Measurements from ENCODE around the gene IP6K3. TPM values are rescaled to one million over a fixed set of nuclear protein-coding genes. Genes with fewer than 3 reads are reported as not detected.
A peak's percentile ranks its signal among the peaks of the same experiment; 100 is the strongest.

The IP6K3 gene
- total RNA-seq, 1 donor from 2014 or later: 3.0 TPM

- no peak for DNase-seq (ENCODE audit: extremely low spot score, unreplicated experiment)
- no peaks in the 10 kb centered on the region for H3K9me3 Mint-ChIP-seq (ENCODE audit: unreplicated experiment)
- no peak for TF ChIP-seq CTCF (IDR thresholded peaks at IDR 0.05)
- peaks cover 14% of the 10 kb centered on the region for H3K36me3 Mint-ChIP-seq (ENCODE audit: unreplicated experiment)
- H3K4me3 Mint-ChIP-seq (ENCODE audit: unreplicated experiment): no peak overlapping the region
- H3K4me1 Mint-ChIP-seq (ENCODE audit: unreplicated experiment): peaks cover 21% of the 10 kb centered on the region
- H3K27ac Mint-ChIP-seq (ENCODE audit: unreplicated experiment): no peak overlapping the region
- H3K27me3 Mint-ChIP-seq (ENCODE audit: unreplicated experiment): no peaks in the 10 kb centered on the region
These were observed 41.3 kb downstream of the IP6K3 start for GRCh38 chr6:33705268-33705885.

- Mint-ChIP-seq H3K27me3 (ENCODE audit: unreplicated experiment) (no peaks in the 10 kb centered on the region), H3K9me3 (ENCODE audit: unreplicated experiment) (no peaks in the 10 kb centered on the region), H3K4me1 (ENCODE audit: unreplicated experiment) (peaks cover 14% of the 10 kb centered on the region), H3K27ac (ENCODE audit: unreplicated experiment) (no peak overlapping the region), H3K4me3 (ENCODE audit: unreplicated experiment) (no peak overlapping the region), H3K36me3 (ENCODE audit: unreplicated experiment) (peaks cover 13% of the 10 kb centered on the region)
- TF ChIP-seq CTCF (IDR thresholded peaks at IDR 0.05): no peak
- no peak for DNase-seq (ENCODE audit: extremely low spot score, unreplicated experiment)
These were observed 42.3 kb downstream of the IP6K3 start for GRCh38 chr6:33704215-33705066.

- H3K27me3 Mint-ChIP-seq (ENCODE audit: unreplicated experiment): no peaks in the 10 kb centered on the region
- TF ChIP-seq CTCF (IDR thresholded peaks at IDR 0.05): peak; percentile 68
- no peak overlapping the region for H3K4me3 Mint-ChIP-seq (ENCODE audit: unreplicated experiment)
- H3K27ac Mint-ChIP-seq (ENCODE audit: unreplicated experiment): no peak overlapping the region
- peaks cover 7% of the 10 kb centered on the region for H3K36me3 Mint-ChIP-seq (ENCODE audit: unreplicated experiment)
- DNase-seq (ENCODE audit: extremely low spot score, unreplicated experiment): no peak
- H3K4me1 Mint-ChIP-seq (ENCODE audit: unreplicated experiment): peaks cover 13% of the 10 kb centered on the region
- no peaks in the 10 kb centered on the region for H3K9me3 Mint-ChIP-seq (ENCODE audit: unreplicated experiment)
These were observed 44.2 kb downstream of the IP6K3 start for GRCh38 chr6:33702345-33702977.

GRCh38 chr6:33700391-33701050 lies 46.2 kb downstream of the IP6K3 start:
- DNase-seq (ENCODE audit: extremely low spot score, unreplicated experiment): no peak
- TF ChIP-seq CTCF (IDR thresholded peaks at IDR 0.05): peak; percentile 81
- peaks cover 14% of the 10 kb centered on the region for H3K36me3 Mint-ChIP-seq (ENCODE audit: unreplicated experiment)

More at GRCh38 chr6:33700391-33701050, 46.2 kb downstream of the IP6K3 start:
- Mint-ChIP-seq H3K27me3 (ENCODE audit: unreplicated experiment) (no peaks in the 10 kb centered on the region), H3K4me3 (ENCODE audit: unreplicated experiment) (no peak overlapping the region), H3K4me1 (ENCODE audit: unreplicated experiment) (peaks cover 29% of the 10 kb centered on the region), H3K9me3 (ENCODE audit: unreplicated experiment) (no peaks in the 10 kb centered on the region), H3K27ac (ENCODE audit: unreplicated experiment) (no peak overlapping the region)

Measured in osteocyte (in vitro differentiated cells).